ENCODE results near the gene B9D1.

B9D1 gene

DNA sequence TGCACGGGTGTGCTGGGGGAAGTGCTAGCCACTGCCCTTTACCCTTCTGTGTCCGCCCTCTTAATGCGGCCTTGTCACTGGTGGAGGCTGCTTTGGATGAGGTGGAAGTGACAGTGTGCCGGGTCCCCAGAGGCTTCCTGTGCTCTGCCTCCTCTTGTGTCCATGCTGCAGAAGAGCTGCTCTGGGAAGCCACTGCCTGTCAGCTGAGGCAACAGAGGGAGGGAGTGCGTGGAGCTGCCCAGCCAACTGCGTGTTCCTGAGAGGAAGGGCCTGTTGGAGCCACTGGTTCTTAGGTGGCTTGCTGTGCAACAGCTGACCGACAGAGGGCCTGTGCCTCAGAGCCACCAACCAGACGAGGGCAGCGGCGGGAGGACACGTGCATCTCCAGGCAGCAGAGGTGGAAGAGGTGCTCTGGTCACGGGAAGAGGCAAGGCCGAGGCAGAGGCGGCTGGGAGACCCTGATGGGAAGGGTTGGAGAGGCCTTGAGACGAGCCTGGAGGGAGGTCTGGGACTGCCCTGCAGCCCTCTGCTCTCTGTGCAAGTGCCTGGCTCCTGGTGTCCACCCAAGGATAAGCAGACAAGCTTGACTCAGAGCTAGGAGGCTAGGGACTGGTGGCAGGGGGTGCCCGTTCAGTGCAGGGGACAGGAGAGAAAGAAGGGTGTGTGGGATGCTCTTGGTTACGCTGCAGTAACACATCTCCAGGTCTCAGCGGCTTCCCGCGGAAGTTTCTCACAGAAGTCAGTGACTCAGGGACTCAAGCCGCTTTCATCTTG lies 25.4 kb downstream of the B9D1 start:
- DNase-seq (ENCODE audit: low read depth), result no peak
- H3K4me3 ChIP-seq (ENCODE audit: control insufficient read depth, low read depth, low read length), result no peak overlapping the region
- TF ChIP-seq, protein P1, sequence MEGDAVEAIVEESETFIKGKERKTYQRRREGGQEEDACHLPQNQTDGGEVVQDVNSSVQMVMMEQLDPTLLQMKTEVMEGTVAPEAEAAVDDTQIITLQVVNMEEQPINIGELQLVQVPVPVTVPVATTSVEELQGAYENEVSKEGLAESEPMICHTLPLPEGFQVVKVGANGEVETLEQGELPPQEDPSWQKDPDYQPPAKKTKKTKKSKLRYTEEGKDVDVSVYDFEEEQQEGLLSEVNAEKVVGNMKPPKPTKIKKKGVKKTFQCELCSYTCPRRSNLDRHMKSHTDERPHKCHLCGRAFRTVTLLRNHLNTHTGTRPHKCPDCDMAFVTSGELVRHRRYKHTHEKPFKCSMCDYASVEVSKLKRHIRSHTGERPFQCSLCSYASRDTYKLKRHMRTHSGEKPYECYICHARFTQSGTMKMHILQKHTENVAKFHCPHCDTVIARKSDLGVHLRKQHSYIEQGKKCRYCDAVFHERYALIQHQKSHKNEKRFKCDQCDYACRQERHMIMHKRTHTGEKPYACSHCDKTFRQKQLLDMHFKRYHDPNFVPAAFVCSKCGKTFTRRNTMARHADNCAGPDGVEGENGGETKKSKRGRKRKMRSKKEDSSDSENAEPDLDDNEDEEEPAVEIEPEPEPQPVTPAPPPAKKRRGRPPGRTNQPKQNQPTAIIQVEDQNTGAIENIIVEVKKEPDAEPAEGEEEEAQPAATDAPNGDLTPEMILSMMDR (IDR thresholded peaks at IDR 0.05; ENCODE audit: control insufficient read depth, insufficient read depth, low read depth, low read length, missing control alignments), result peak; percentile 6

DNA sequence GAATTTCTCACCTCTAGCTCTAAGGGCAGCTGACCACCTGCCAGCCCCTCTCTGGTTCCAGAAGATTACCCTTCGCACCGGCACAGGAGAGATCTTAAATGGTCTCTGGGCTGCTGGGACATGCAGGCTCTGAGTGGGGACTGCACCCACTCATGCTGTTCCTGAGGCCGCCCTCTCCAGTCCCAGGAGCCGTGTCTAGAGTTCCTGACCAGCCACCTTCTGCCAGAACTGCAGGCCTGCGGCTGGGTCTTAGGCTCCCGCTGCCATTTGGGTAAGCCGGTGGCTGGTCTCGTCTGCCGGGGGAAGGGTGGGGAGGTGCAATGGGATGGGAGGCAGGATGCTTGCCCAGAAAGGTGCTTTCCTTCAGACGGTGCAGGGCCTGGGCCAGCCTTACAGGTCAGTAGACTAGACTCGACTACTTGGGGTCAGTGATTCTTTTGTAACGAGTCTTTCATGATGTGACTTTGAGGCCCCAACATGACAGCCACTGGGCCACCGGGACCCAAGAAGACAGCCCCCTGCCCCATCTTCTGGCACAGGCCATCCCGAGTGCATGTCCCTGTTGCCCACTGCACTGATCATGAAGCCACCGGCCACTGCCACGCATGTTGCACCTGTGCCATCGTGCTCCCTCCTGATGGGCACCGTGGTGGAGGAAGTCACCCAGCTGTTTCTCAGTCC lies 26.4 kb downstream of the B9D1 start:
- TF ChIP-seq, protein P1 (IDR thresholded peaks at IDR 0.05; ENCODE audit: control insufficient read depth, insufficient read depth, low read depth, low read length, missing control alignments), result no peak
- DNase-seq (ENCODE audit: low read depth), result no peak
- H3K4me3 ChIP-seq (ENCODE audit: control insufficient read depth, low read depth, low read length), result no peak overlapping the region

DNA sequence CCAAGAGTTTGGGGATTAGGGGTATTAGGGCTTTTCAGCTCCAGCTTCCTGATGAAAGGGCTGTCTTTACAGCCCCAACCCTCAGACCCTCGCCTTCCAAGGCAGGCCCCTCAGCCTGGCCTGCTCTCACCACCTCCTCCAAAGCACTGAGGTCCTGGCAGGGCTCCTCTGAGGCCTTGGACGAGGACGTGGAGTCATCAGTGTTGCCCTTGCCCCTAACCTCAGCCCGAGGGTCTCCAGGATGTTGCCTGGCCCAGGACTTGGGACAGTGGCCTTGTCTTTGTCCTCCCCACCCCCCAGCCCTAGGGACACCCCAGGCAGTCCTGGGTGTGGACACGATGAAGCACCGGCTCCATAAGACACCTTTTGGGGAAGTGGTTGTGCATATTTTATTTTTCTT lies 28.2 kb downstream of the B9D1 start:
- no peak for DNase-seq (ENCODE audit: low read depth)
- no peak overlapping the region for H3K4me3 ChIP-seq (ENCODE audit: control insufficient read depth, low read depth, low read length)
- TF ChIP-seq, protein P1 (IDR thresholded peaks at IDR 0.05; ENCODE audit: control insufficient read depth, insufficient read depth, low read depth, low read length, missing control alignments), result no peak

DNA sequence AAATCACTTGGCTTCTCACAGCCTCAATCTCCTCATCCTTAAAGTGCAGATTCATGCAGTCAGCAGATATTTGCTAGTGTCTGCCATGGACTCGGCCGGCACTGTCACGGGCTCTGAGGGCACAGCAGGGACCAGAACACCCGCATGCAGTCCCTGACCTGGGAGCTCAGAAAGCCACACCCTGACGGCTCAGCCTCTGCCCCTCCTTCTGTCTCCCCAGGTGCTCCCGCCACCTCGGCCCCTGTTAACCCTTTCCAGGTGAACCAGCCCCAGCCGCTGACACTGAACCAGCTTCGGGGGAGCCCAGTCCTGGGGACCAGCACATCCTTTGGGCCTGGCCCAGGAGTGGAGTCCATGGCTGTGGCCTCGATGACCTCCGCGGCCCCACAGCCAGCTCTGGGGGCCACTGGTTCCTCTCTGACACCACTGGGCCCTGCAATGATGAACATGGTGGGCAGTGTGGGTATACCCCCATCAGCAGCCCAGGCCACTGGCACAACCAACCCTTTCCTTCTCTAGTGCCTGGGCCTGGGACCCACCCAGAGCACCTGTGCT lies 28.7 kb downstream of the B9D1 start:
- DNase-seq (ENCODE audit: low read depth), result no peak
- TF ChIP-seq, protein P1 (IDR thresholded peaks at IDR 0.05; ENCODE audit: control insufficient read depth, insufficient read depth, low read depth, low read length, missing control alignments), result no peak
- H3K4me3 ChIP-seq (ENCODE audit: control insufficient read depth, low read depth, low read length), result no peak overlapping the region

DNA sequence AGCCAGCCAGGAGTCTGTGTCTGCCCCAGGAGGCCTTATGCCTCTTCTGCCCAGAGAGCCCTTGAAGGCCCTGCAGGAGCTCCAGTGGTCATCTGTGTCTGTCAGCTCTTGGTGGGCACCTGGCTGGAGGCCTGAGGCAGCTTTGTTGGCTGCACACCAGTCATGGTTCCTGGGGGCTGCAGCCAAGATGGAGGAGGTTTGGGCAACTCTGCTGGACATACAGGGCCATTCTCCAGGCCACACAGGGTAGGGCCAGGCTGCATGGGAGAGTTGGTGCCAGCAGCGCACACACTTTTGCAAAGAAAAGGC lies 29.4 kb downstream of the B9D1 start:
- DNase-seq (ENCODE audit: low read depth), result no peak
- TF ChIP-seq, protein P1 (IDR thresholded peaks at IDR 0.05; ENCODE audit: control insufficient read depth, insufficient read depth, low read depth, low read length, missing control alignments), result no peak
- H3K4me3 ChIP-seq (ENCODE audit: control insufficient read depth, low read depth, low read length), result no peak overlapping the region

DNA sequence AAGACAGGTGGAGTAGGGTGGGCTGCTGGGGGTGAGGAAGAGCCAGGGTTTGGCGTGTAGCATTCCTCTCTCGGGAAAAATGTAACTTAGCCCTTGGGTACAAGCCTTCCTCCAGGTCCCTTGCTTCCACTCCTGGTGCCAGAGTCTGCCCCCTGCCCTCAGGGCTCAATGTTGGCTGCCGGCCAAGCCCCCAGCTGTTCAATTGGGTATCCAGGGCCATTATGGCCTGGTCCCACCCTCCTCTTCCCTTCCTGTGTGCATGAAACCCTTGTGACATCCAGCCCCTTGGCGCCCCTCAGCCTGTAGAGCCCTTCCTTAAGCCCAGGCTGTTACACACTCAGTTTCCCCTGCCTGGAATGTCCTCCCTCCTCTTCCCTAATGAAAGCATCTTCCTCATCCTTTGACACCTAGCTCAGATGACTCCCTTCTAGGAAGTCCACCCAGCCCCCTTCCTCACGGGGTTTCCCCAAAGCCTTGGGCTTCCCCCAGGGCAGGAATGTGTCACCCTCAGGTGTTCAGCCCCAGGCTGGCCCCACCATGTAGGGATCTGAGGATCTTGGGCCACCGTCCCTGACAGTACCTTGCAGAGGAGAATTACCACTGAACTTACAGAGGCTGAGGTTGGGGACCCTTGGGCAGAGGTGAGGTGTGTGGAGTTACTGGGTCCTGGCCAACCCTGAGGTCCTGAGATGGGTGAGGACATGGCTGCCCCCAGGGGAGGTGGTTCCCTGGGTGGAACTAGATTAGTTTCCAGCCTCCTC lies 30.0 kb downstream of the B9D1 start:
- DNase-seq (ENCODE audit: low read depth), result no peak
- TF ChIP-seq, protein P1 (IDR thresholded peaks at IDR 0.05; ENCODE audit: control insufficient read depth, insufficient read depth, low read depth, low read length, missing control alignments), result no peak
- no peak overlapping the region for H3K4me3 ChIP-seq (ENCODE audit: control insufficient read depth, low read depth, low read length)
